Sigmoid colon (tissue), 4 donors: Measurements from ENCODE around the gene KASH5.

ENCODE experiments used
- EP300 ChIP-seq, 4 donors: sonication (generic); formaldehyde crosslinking; IDR thresholded peaks; one replicate each; pipeline ENCODE4 v1.6.1; 2017; ENCODE audit warnings: antibody characterized with exemption in 4 of 4
- POLR2A ChIP-seq, 2 donors: fragments of 450-650 bp; IDR thresholded peaks; one replicate each; pipeline ENCODE4 v1.6.1; 2016; ENCODE audit warnings: antibody characterized with exemption in 2 of 2, mild to moderate bottlenecking in 2 of 2, moderate library complexity in 2 of 2

GRCh38 chr19:49347835-49348234 is 40.2 kb upstream of the KASH5 start:
- TF ChIP-seq POLR2A (IDR thresholded peaks at IDR 0.05) (no peak), EP300 (IDR thresholded peaks at IDR 0.05) (no peak)
